ES-I3 (cell line): ENCODE data around the gene ABHD15.
"Not testable (repeated sequence)": the region's sequence is repeated elsewhere in the genome, so short reads cannot be mapped to it uniquely, and the experiment has no call there.

Experiments
- H3K36me3 ChIP-seq: 2 replicates; pipeline ENCODE4 v1.6.1; 2013; ENCODE audit warnings: mild to moderate bottlenecking, low read length, control low read depth, moderate library complexity; ENCODE audit not compliant: insufficient read depth
- H3K4me1 ChIP-seq: 2 replicates; pipeline ENCODE4 v1.6.1; 2013; ENCODE audit warnings: mild to moderate bottlenecking, control low read depth, low read length; ENCODE audit not compliant: insufficient read depth
- H3K9ac ChIP-seq: 2 replicates; pipeline ENCODE4 v1.6.1; 2013; ENCODE audit warnings: low read depth, mild to moderate bottlenecking, low read length, moderate library complexity
- H3K9me3 ChIP-seq: 2 replicates; pipeline ENCODE4 v1.6.1; 2013; ENCODE audit warnings: mild to moderate bottlenecking, low read length, moderate library complexity; ENCODE audit not compliant: control insufficient read depth, insufficient read depth

The ABHD15 gene

DNA sequence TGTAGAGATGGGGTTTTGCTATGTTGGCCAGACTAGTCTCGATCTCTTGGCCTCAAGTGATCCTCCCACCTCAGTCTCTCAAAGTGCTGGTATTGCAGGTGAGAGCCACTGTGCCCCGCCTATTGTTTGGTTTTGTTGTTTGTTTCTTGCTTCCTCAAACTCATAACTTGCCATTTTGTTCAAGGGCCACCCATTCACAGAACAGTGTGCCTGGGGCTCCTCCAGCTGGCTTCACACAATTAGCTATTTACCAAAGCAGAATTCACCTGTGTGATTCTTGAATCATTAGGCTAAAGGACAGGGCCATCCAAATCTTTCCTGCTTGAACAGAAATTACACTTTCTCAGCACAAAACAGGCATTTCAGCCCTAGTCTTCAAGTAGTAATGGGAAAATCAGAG lies 7.2 kb downstream of the ABHD15 start:
- Histone ChIP-seq H3K4me1 (no peaks in the 10 kb centered on the region), H3K36me3 (no peaks in the 10 kb centered on the region), H3K9me3 (no peaks in the 10 kb centered on the region), H3K9ac (no peak overlapping the region)

DNA sequence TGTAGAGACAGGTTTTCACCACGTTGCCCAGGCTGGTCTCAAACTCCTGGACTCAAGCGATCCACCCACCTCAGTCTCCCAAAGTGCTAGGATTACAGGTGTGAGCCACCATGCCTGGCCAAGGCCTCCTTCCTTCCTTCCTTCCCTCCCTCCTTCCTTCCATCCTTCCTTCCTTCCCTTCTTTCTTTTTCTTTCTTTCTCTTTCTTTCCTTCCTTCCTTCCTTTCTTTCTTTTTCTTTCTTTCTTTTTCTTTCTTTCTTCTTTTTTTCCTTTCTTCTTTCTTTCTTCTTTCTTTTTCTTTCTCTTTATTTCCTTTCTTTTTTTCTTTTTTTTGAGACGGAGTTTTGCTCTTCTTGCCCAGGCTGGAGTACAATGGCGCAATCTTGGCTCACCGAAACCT lies 8.7 kb downstream of the ABHD15 start:
- H3K4me1 ChIP-seq, H3K9me3 ChIP-seq, H3K9ac ChIP-seq, H3K36me3 ChIP-seq: not testable (repeated sequence)

DNA sequence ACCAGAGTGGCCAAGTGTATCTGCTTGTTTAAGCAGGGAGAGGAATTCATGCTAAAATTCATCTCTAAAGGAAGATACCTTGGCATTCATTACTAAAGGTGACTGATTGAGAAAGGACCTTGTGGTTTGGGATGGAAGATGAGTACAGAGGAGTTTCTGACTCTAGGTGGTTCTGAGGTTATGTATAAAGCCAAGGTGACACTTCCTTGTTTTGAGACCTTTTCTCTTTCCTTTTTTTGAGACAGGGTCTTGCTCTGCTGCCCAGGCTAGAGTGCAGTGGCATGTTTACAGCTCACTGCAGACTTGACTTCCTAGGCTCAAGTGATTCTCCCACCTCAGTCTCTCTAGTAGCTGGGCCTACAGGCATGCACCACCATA lies 9.1 kb downstream of the ABHD15 start:
- no peaks in the 10 kb centered on the region for H3K36me3 ChIP-seq
- no peaks in the 10 kb centered on the region for H3K9me3 ChIP-seq
- H3K9ac ChIP-seq: no peak overlapping the region
- H3K4me1 ChIP-seq: no peaks in the 10 kb centered on the region

GRCh38 chr17:29557085-29557738 lies 9.6 kb downstream of the ABHD15 start:
- Histone ChIP-seq H3K36me3 (no peaks in the 10 kb centered on the region), H3K9ac (no peak overlapping the region), H3K4me1 (no peaks in the 10 kb centered on the region), H3K9me3 (no peaks in the 10 kb centered on the region)

DNA sequence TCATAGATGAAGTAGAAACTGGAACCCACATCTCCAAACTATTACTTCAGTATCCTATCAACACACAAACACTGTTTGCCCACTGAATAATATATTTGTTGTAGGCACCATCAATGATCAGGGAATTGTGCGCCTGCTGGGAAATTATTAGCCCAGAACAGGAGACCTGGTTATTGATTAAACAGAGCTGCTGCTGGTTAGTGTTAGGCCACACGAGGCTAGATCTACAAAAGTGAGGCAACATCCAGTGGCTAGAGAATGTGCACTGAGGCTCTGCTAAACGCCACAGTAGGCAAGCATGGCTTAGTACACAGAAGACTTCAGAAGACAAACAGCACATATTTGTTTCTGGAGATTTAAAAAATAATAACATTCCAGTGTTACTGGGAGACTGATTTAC lies 11.0 kb downstream of the ABHD15 start:
- Histone ChIP-seq H3K9ac (no peak overlapping the region), H3K9me3 (no peaks in the 10 kb centered on the region), H3K4me1 (no peaks in the 10 kb centered on the region), H3K36me3 (no peaks in the 10 kb centered on the region)

- Histone ChIP-seq H3K4me1 (no peaks in the 10 kb centered on the region; the same call in 1 of the 2 replicates), H3K9me3 (no peaks in the 10 kb centered on the region), H3K36me3 (no peaks in the 10 kb centered on the region; the same call in 1 of the 2 replicates), H3K9ac (no peak overlapping the region)
These were observed 17.5 kb downstream of the ABHD15 start for GRCh38 chr17:29549177-29549923.

DNA sequence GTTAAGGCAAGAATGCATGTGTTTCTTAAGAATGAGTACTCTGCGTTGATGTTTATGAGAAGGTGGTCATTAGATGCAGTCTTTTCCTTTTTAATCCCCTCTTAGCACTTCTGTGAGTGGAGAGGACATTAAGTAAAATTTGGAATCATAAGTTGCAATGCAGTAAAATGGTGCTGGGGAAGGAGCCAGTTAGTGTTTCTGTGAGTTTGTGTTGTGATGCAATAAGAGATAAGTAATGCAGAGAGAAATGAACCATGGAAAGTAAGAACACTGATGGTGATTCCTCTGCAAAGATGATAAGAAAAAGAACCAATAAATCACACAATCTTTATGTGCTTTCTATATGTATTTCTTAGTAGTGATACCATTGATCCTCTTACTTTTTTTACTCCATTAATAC lies 20.0 kb downstream of the ABHD15 start:
- Histone ChIP-seq H3K9me3 (no peaks in the 10 kb centered on the region), H3K4me1 (no peaks in the 10 kb centered on the region; the same call in 1 of the 2 replicates), H3K36me3 (no peaks in the 10 kb centered on the region; the same call in none of the 2 replicates), H3K9ac (no peak overlapping the region)

DNA sequence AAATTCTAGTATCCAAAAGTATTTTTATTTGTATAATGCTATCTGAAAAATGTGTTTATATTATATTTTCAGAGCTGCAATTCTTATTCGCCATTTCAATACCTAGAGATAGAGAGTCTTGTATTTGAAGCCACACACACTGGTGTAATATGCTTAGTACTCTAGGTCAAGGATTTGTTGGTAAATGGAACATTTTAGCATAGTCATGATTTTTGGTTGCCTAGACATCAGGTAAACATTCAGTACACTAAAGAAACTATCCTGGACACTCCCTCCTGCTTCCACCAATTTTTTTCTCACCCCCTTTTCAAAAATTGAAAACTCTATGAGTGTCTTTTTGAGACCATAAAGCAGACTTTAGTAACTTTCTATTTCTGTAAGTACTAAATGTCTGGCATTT lies 20.8 kb downstream of the ABHD15 start:
- no peaks in the 10 kb centered on the region for H3K9me3 ChIP-seq
- H3K4me1 ChIP-seq: no peaks in the 10 kb centered on the region; the same call in 1 of the 2 replicates
- H3K9ac ChIP-seq: no peak overlapping the region
- no peaks in the 10 kb centered on the region; the same call in none of the 2 replicates for H3K36me3 ChIP-seq

DNA sequence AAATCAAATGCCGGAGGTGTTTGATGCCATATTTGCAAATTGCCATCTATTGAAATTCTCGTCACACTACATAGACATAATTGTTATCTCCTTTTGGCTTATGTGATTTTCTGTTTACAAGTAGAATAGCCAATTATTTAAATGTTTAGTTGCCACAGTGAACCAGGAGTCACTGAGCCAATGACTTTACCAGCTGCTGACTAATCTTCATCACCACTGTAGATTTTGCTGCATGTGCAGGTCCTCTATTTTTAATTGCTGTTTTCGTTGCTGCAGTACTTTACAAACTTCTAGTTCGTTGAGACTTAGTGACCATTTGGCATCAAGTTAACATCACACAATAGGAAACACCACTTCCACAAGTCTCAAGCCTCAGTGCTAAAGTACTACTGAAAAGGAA lies 22.8 kb downstream of the ABHD15 start:
- no peaks in the 10 kb centered on the region; the same call in none of the 2 replicates for H3K36me3 ChIP-seq
- H3K4me1 ChIP-seq: no peaks in the 10 kb centered on the region; the same call in 1 of the 2 replicates
- no peaks in the 10 kb centered on the region for H3K9me3 ChIP-seq
- H3K9ac ChIP-seq: no peak overlapping the region

GRCh38 chr17:29533976-29534375 lies 32.9 kb downstream of the ABHD15 start:
- no peak overlapping the region for H3K9ac ChIP-seq
- peaks cover 22% of the 10 kb centered on the region for H3K36me3 ChIP-seq
- no peaks in the 10 kb centered on the region for H3K4me1 ChIP-seq
- no peaks in the 10 kb centered on the region for H3K9me3 ChIP-seq

DNA sequence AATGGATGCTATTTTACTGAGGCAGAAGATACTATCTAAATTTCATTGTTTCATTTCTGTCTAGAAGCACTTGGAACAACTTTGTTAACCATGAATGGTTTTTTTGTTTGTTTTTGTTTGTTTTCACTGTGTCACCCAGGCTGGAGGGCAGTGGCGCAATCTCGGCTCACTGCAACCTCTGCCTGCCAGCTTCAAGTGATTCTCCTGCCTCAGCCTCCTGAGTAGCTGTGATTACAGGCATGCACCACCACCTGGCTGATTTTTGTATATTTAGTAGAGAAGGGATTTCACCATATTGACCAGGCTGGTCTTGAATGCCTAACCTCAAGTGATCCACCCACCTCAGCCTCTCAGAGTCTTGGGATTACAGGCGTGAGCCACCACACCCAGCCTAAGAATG lies 40.5 kb downstream of the ABHD15 start:
- Histone ChIP-seq H3K36me3 (peaks cover 14% of the 10 kb centered on the region; the same call in 1 of the 2 replicates), H3K9me3 (no peaks in the 10 kb centered on the region), H3K4me1 (no peaks in the 10 kb centered on the region), H3K9ac (no peak overlapping the region)

GRCh38 chr17:29524692-29525091 lies 42.1 kb downstream of the ABHD15 start:
- Histone ChIP-seq H3K9ac (no peak overlapping the region), H3K9me3 (no peaks in the 10 kb centered on the region), H3K4me1 (no peaks in the 10 kb centered on the region), H3K36me3 (peaks cover 9% of the 10 kb centered on the region; the same call in 1 of the 2 replicates)

DNA sequence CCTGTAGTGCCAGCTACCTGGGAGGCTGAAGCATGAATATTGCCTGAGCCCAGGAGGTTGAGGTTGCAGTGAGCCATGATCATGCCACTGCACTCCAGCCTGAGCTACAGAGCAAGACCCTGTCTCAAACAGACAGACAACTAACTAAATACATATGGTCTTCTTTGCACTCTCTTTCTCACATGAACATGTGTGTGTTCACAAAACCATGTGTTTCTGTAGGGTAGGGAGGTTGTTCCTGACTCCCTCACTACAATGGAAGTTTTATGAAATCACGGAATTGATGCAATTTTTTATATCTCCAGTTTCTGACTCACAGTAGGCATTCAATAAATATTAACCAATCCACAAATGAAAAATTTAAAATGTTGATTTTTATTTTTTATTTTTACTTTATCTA lies 48.5 kb downstream of the ABHD15 start:
- Histone ChIP-seq H3K9me3 (no peaks in the 10 kb centered on the region), H3K9ac (no peak overlapping the region), H3K36me3 (peaks cover 8% of the 10 kb centered on the region; the same call in 1 of the 2 replicates), H3K4me1 (no peaks in the 10 kb centered on the region)

- Histone ChIP-seq H3K9me3 (no peaks in the 10 kb centered on the region), H3K4me1 (no peaks in the 10 kb centered on the region), H3K36me3 (peaks cover 4% of the 10 kb centered on the region; the same call in 1 of the 2 replicates), H3K9ac (no peak overlapping the region)
These were observed 52.0 kb downstream of the ABHD15 start for GRCh38 chr17:29514792-29515191.

- no peaks in the 10 kb centered on the region for H3K4me1 ChIP-seq
- H3K36me3 ChIP-seq: no peaks in the 10 kb centered on the region
- no peaks in the 10 kb centered on the region for H3K9me3 ChIP-seq
- H3K9ac ChIP-seq: no peak overlapping the region
These were observed 55.9 kb downstream of the ABHD15 start for GRCh38 chr17:29510953-29511352.
